A549 (cell line): ENCODE measurements around the gene BNC2. TPM values are rescaled to one million over a fixed set of nuclear protein-coding genes. Genes with fewer than 3 reads are reported as not detected.

Source experiments
- ATAC-seq, 2 experiments: fragments of 200-7000 bp in 1 of 2; fragments of >200 bp in 1 of 2; cut with Nextera tagmentation in 1 of 2; cut with Tn5 transposase in 1 of 2; 3 replicates each; pipeline versions ENCODE4 v1.8.0 to v1.9.1; 2018 to 2020; ENCODE audit warnings: mild to moderate bottlenecking in 1 of 2, moderate library complexity in 1 of 2
- CTCF ChIA-PET: fragments of 300-600 bp; sonication (Branson Sonifier 250); formaldehyde crosslinking; extraction: SDS; loops from one replicate; lab custom pipeline; 2021; ENCODE audit warnings: antibody characterized with exemption, inconsistent platforms; lab: Yijun Ruan, JAX
- POLR2A ChIA-PET: fragments of 350-600 bp; formaldehyde crosslinking; extraction: SDS; loops from one replicate; lab custom pipeline; 2021; ENCODE audit warnings: antibody characterized with exemption, inconsistent platforms; lab: Yijun Ruan, JAX
- DNase-seq, 2 experiments: peaks; one replicate each; pipeline versions ENCODE4 v3.0.0 to v3.0.0-alpha.2; 2011 to 2016; ENCODE audit warnings: low read depth in 1 of 2, low spot score in 1 of 2
- FAIRE-seq: peaks from 2 replicates; lab custom pipeline; 2011; peaks lifted over from hg19 to GRCh38; lab: Jason Lieb, UNC
- H3K27ac ChIP-seq, 2 experiments: fragments of >200 bp; sonication (Bioruptor Twin); formaldehyde crosslinking; 3 replicates each; pipeline ENCODE4 v1.5.1; 2016 to 2017
- H3K4me1 ChIP-seq: fragments of >200 bp; sonication (Bioruptor Twin); formaldehyde crosslinking; 3 replicates; pipeline ENCODE4 v1.6.1; 2016
- H3K4me2 ChIP-seq: fragments of >200 bp; sonication (Bioruptor Twin); formaldehyde crosslinking; 3 replicates; pipeline ENCODE4 v1.6.1; 2016
- H3K4me3 ChIP-seq: fragments of >200 bp; sonication (Bioruptor Twin); formaldehyde crosslinking; 3 replicates; pipeline ENCODE4 v1.5.1; 2016
- H3K9me3 ChIP-seq: fragments of >200 bp; sonication (Bioruptor Twin); formaldehyde crosslinking; 3 replicates; pipeline ENCODE4 v1.6.1; 2016
- CBX2 ChIP-seq: fragments of 200-600 bp; sonication (generic); IDR thresholded peaks from 2 replicates; pipeline ENCODE4 v1.6.1; 2016; ENCODE audit warnings: low read depth, mild to moderate bottlenecking, borderline replicate concordance
- EHMT2 ChIP-seq: fragments of 200-600 bp; sonication (generic); IDR thresholded peaks from 2 replicates; pipeline ENCODE4 v1.6.1; 2016; ENCODE audit warnings: antibody characterized with exemption, low read depth, mild to moderate bottlenecking, moderate library complexity
- EP300 ChIP-seq, 2 experiments: fragments of >200 bp; sonication (Bioruptor Twin); formaldehyde crosslinking; IDR thresholded peaks; 2 replicates in 1 of 2; 3 replicates in 1 of 2; pipeline ENCODE4 v1.6.1; 2016 to 2017
- FOSB ChIP-seq: fragments of 250-450 bp; sonication (Bioruptor Pico); IDR thresholded peaks from 2 replicates; pipeline ENCODE4 v1.5.0; 2020; ENCODE audit warnings: mild to moderate bottlenecking, moderate library complexity
- GATA3 ChIP-seq: IDR thresholded peaks from 2 replicates; pipeline ENCODE4 v1.6.1; 2012; ENCODE audit warnings: borderline replicate concordance
- HDAC2 ChIP-seq: fragments of 200-600 bp; sonication (generic); IDR thresholded peaks from 2 replicates; pipeline ENCODE4 v1.6.1; 2016
- HOXA7 ChIP-seq: fragments of 250-450 bp; sonication (Bioruptor Pico); IDR thresholded peaks from 2 replicates; pipeline ENCODE4 v1.5.0; 2020; ENCODE audit warnings: mild to moderate bottlenecking, moderate library complexity
- HOXB13 ChIP-seq: fragments of 250-450 bp; sonication (Bioruptor Pico); IDR thresholded peaks from 2 replicates; pipeline ENCODE4 v1.5.0; 2020; ENCODE audit warnings: low read depth, mild to moderate bottlenecking, moderate library complexity
- JUN ChIP-seq, 2 experiments: fragments of >200 bp; sonication (Bioruptor Twin); formaldehyde crosslinking; IDR thresholded peaks; 2 replicates in 1 of 2; 3 replicates in 1 of 2; pipeline ENCODE4 v1.6.1; 2016 to 2017
- KDM1A ChIP-seq: fragments of 200-600 bp; sonication (generic); IDR thresholded peaks from 2 replicates; pipeline ENCODE4 v1.6.1; 2016; ENCODE audit warnings: low read depth, mild to moderate bottlenecking
- KDM5A ChIP-seq: fragments of 200-600 bp; sonication (generic); IDR thresholded peaks from 2 replicates; pipeline ENCODE4 v1.6.1; 2016; ENCODE audit warnings: antibody characterized with exemption, mild to moderate bottlenecking
- MAFK ChIP-seq: fragments of 450-650 bp; IDR thresholded peaks from 2 replicates; pipeline ENCODE4 v1.6.1; 2014; ENCODE audit not compliant: partially characterized antibody
- MAZ ChIP-seq: fragments of 150-350 bp; IDR thresholded peaks from 2 replicates; pipeline ENCODE4 v1.6.1; 2014; ENCODE audit warnings: antibody characterized with exemption, low read depth, low read length, borderline replicate concordance
- MYC ChIP-seq: IDR thresholded peaks from 2 replicates; pipeline ENCODE4 v1.6.1; 2012; ENCODE audit warnings: mild to moderate bottlenecking, inconsistent platforms, low read length, improper control_type of control experiment, borderline replicate concordance
- PHF8 ChIP-seq: fragments of 200-600 bp; sonication (generic); IDR thresholded peaks from 2 replicates; pipeline ENCODE4 v1.6.1; 2016; ENCODE audit warnings: low read depth, mild to moderate bottlenecking, antibody characterized with exemption, moderate library complexity, borderline replicate concordance
- POLR2A ChIP-seq: IDR thresholded peaks from 2 replicates; pipeline ENCODE4 v1.6.1; 2012; ENCODE audit warnings: mild to moderate bottlenecking, low read length
- RAD21 ChIP-seq, 2 experiments: fragments of >200 bp in 1 of 2; sonication (Bioruptor Twin) in 1 of 2; formaldehyde crosslinking in 1 of 2; IDR thresholded peaks in 1 of 2; conservative IDR thresholded peaks in 1 of 2; 2 replicates in 1 of 2; 3 replicates in 1 of 2; pipeline ENCODE4 v1.6.1; 2012 to 2018; ENCODE audit warnings: inconsistent platforms in 1 of 2
- RCOR1 ChIP-seq: fragments of 150-350 bp; IDR thresholded peaks from 2 replicates; pipeline ENCODE4 v1.6.1; 2014; ENCODE audit warnings: antibody characterized with exemption, low read length, low read depth
- RNF2 ChIP-seq: fragments of 200-600 bp; sonication (generic); IDR thresholded peaks from 2 replicates; pipeline ENCODE4 v1.6.1; 2016; ENCODE audit warnings: low read depth, mild to moderate bottlenecking, antibody characterized with exemption, moderate library complexity, borderline replicate concordance
- SMC3 ChIP-seq: fragments of >200 bp; sonication (Bioruptor Twin); formaldehyde crosslinking; IDR thresholded peaks from 3 replicates; pipeline ENCODE4 v1.6.1; 2018; ENCODE audit warnings: inconsistent platforms
- SREBF2 ChIP-seq: fragments of 450-650 bp; IDR thresholded peaks from 2 replicates; pipeline ENCODE4 v1.6.1; 2014; ENCODE audit warnings: mild to moderate bottlenecking, moderate library complexity
- TFCP2L1 ChIP-seq: fragments of 250-450 bp; sonication (Bioruptor Pico); IDR thresholded peaks from 2 replicates; pipeline ENCODE4 v1.5.0; 2021; ENCODE audit warnings: mild to moderate bottlenecking
- ZC3H11A ChIP-seq: fragments of 450-650 bp; IDR thresholded peaks from 2 replicates; pipeline ENCODE4 v1.6.1; 2014; ENCODE audit warnings: antibody characterized with exemption, mild to moderate bottlenecking
- ZFP36 ChIP-seq: fragments of 450-650 bp; IDR thresholded peaks from 2 replicates; pipeline ENCODE4 v1.6.1; 2014; ENCODE audit warnings: borderline replicate concordance; ENCODE audit not compliant: partially characterized antibody
- ZSCAN20 ChIP-seq: fragments of 250-450 bp; sonication (Bioruptor Pico); IDR thresholded peaks from 2 replicates; pipeline ENCODE4 v1.8.0; 2022; ENCODE audit warnings: mild to moderate bottlenecking, moderate library complexity
- WGBS: methylation state at CpG from one replicate; pipeline ENCODE4 v1.1.6; 2017; ENCODE audit errors: missing lambda C conversion rate; 5-methylcytosine and 5-hydroxymethylcytosine counted together
- polyA plus RNA-seq, 4 experiments: library from polyadenylated mRNA; depleted of rRNA in 3 of 4; stranded (reverse); fragments of >200 nt; fragmentation: RNase III in 1 of 4; extraction: RNeasy Plus Mini Kit Qiagen cat#74134 plus additional on column Dnase treatment in 1 of 4; gene quantifications; 2 replicates in 3 of 4; 3 replicates in 1 of 4; pipeline ENCODE4 v1.2.3, GENCODE V29; 2011 to 2017
- TF ChIP-seq, protein P1 (sequence below): IDR thresholded peaks from 2 replicates; pipeline ENCODE4 v1.6.1; 2012
- TF ChIP-seq, protein P2 (sequence below): fragments of 150-350 bp; IDR thresholded peaks from 2 replicates; pipeline ENCODE4 v1.6.1; 2014; ENCODE audit warnings: low read depth, mild to moderate bottlenecking, low read length

Gene BNC2
- polyA plus RNA-seq, 2 of the 4 experiments (the other 2 are of a cell fraction) = 6.2 to 7.5 TPM

DNA sequence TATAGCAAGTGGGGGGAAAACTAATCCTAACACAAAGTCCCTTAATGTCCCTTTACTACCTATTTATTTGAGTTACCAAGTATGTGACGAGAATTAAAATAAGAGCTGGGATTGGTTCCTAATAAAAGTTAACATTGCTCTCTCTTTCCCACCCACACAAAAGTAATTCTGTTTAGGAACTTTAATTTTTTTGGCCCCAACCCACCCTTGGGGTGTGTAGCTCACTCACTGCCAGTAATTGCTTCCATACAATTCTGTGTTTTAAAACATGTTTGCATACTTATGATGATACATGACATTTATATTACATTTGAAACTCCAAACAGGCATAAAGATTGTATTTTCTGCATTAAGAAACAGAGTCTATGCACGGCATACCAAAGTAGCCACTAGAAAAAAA lies 106.5 kb downstream of the BNC2 start:
- FAIRE-seq (no peak), DNase-seq (no peak), ATAC-seq (no peak)
- Histone ChIP-seq H3K4me2 (no peak overlapping the region), H3K9me3 (no peaks in the 10 kb centered on the region), H3K4me1 (no peaks in the 10 kb centered on the region), H3K27ac (no peak overlapping the region), H3K4me3 (no peak overlapping the region)
- WGBS = 85% methylated on average over 2 of the region's 2 CpGs
- ChIA-PET POLR2A (no interaction called here), CTCF (interaction anchor here (0.6 kb wide), 1 partner anchor 916 kb away, joined by 3 read pairs; no protein-coding TSS in a partner anchor)
- TF ChIP-seq CBX2 (no peak), EP300 (IDR thresholded peaks at IDR 0.05) (no peak)

GRCh38 chr9:16755467-16756160 lies 114.9 kb downstream of the BNC2 start:
- ChIA-PET CTCF (no interaction called here), POLR2A (no interaction called here)
- no peak for TF ChIP-seq FOSB (CRISPR knock-in tag)
- TF ChIP-seq HOXA7 (CRISPR knock-in tag) = no peak
- no peak for TF ChIP-seq ZC3H11A
- no peak for TF ChIP-seq TFCP2L1 (CRISPR knock-in tag)
- no peak for TF ChIP-seq MAFK
- no peak for TF ChIP-seq EHMT2
- no peak for TF ChIP-seq SMC3
- no peak for TF ChIP-seq HOXB13 (CRISPR knock-in tag)
- no peak for TF ChIP-seq RAD21 (conservative IDR thresholded peaks at IDR 0.05 in 1 of 2, IDR thresholded peaks at IDR 0.05 in 1 of 2)
- TF ChIP-seq KDM1A = no peak
- TF ChIP-seq MYC = no peak
- no peak for TF ChIP-seq RCOR1
- TF ChIP-seq MAZ = no peak
- no peak for TF ChIP-seq SREBF2
- no peak for TF ChIP-seq JUN (IDR thresholded peaks at IDR 0.05)
- no peak for TF ChIP-seq KDM5A
- no peak for TF ChIP-seq PHF8
- TF ChIP-seq, protein P1, sequence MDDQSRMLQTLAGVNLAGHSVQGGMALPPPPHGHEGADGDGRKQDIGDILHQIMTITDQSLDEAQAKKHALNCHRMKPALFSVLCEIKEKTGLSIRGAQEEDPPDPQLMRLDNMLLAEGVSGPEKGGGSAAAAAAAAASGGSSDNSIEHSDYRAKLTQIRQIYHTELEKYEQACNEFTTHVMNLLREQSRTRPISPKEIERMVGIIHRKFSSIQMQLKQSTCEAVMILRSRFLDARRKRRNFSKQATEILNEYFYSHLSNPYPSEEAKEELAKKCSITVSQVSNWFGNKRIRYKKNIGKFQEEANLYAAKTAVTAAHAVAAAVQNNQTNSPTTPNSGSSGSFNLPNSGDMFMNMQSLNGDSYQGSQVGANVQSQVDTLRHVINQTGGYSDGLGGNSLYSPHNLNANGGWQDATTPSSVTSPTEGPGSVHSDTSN = no peak
- TF ChIP-seq POLR2A = no peak
- Histone ChIP-seq H3K9me3 (no peaks in the 10 kb centered on the region), H3K27ac (no peak overlapping the region), H3K4me3 (no peak overlapping the region), H3K4me2 (no peak overlapping the region), H3K4me1 (0 out of 3 replicates have a peak, but pooled peaks cover 4% of the 10 kb centered on the region)
- DNase-seq (no peak), FAIRE-seq (no peak), ATAC-seq (no peak)
- 76% methylated on average over 8 of the region's 8 CpGs for WGBS

DNA sequence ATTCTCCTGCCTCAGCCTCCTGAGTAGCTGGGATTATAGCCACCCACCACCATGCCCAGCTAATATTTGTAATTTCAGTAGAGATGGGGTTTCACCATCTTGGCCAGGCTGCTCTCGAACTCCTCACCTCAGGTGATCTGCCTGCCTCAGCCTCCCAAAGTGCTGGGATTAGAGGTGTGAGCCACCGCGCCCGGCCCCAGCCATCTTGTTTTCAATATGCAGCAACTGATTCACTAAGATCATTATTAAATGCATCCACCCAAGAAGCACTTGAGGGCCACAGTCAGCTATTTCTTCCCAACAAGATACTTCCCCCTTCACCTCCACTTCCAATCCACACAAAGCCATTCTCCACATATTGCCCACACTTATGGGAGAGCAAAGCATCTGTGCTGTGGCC lies 115.8 kb downstream of the BNC2 start:
- CTCF ChIA-PET = interaction anchor here (0.8 kb wide), 1 partner anchor 35 kb away, joined by 3 read pairs; no protein-coding TSS in a partner anchor
- Histone ChIP-seq H3K4me2 (no peak overlapping the region), H3K4me3 (no peak overlapping the region), H3K27ac (no peak overlapping the region), H3K4me1 (0 out of 3 replicates have a peak, but pooled peaks cover 4% of the 10 kb centered on the region), H3K9me3 (no peaks in the 10 kb centered on the region)
- FAIRE-seq (no peak), DNase-seq (no peak), ATAC-seq (no peak)
- 95% methylated on average over 4 of the region's 4 CpGs for WGBS
- TF ChIP-seq, protein P2, sequence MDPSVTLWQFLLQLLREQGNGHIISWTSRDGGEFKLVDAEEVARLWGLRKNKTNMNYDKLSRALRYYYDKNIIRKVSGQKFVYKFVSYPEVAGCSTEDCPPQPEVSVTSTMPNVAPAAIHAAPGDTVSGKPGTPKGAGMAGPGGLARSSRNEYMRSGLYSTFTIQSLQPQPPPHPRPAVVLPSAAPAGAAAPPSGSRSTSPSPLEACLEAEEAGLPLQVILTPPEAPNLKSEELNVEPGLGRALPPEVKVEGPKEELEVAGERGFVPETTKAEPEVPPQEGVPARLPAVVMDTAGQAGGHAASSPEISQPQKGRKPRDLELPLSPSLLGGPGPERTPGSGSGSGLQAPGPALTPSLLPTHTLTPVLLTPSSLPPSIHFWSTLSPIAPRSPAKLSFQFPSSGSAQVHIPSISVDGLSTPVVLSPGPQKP = no peak
- no peak for TF ChIP-seq HDAC2
- TF ChIP-seq RNF2 = no peak
- TF ChIP-seq GATA3 = no peak
- no peak for TF ChIP-seq ZFP36
- TF ChIP-seq ZSCAN20 (CRISPR knock-in tag) = no peak
- POLR2A ChIA-PET = no interaction called here
